PC-3 (cell line): ENCODE results near the gene CCDC60. TPM values are rescaled to one million over a fixed set of nuclear protein-coding genes. Genes with fewer than 3 reads are reported as not detected.
A peak's percentile ranks its signal among the peaks of the same experiment; 100 is the strongest.

ENCODE experiments used
- ATAC-seq: fragments of 200-7000 bp; cut with Tn5 transposase; 2 replicates; pipeline ENCODE4 v1.9.1; 2020; ENCODE audit warnings: mild to moderate bottlenecking, moderate library complexity
- Bru-seq: library from RNA; stranded (reverse); fragments of 400-500 nt; gene quantifications from one replicate; lab custom pipeline; 2021; lab: Mats Ljungman, UMichigan
- BruChase-seq, 2 experiments: library from RNA; stranded (reverse); fragments of 400-500 nt; gene quantifications; one replicate each; lab custom pipeline; 2021; lab: Mats Ljungman, UMichigan
- BruUV-seq: library from RNA; stranded (reverse); fragments of 400-500 nt; replicated peaks from 2 replicates; lab custom pipeline; 2021; lab: Mats Ljungman, UMichigan
- CTCF ChIA-PET: fragments of 300-600 bp; sonication (Branson Sonifier 250); formaldehyde crosslinking; loops from one replicate; lab custom pipeline; 2022; ENCODE audit warnings: antibody characterized with exemption; lab: Charles Lee
- POLR2A ChIA-PET: fragments of 300-600 bp; sonication (Branson Sonifier 250); formaldehyde crosslinking; loops from one replicate; lab custom pipeline; 2022; ENCODE audit warnings: antibody characterized with exemption; ENCODE audit not compliant: unreplicated experiment; lab: Charles Lee
- DNase-seq: peaks from one replicate; pipeline ENCODE4 v3.0.0-alpha.2; 2015
- H2AFZ ChIP-seq: fragments of 300-600 bp; sonication (generic); 2 replicates; pipeline ENCODE4 v1.6.0; 2016; ENCODE audit warnings: antibody characterized with exemption, low read length
- H3F3A ChIP-seq: fragments of 300-600 bp; sonication (generic); one replicate; pipeline ENCODE4 v1.6.0; 2017; ENCODE audit warnings: antibody characterized with exemption, low read length, control low read depth, mild to moderate bottlenecking; ENCODE audit not compliant: unreplicated experiment
- H3K27ac ChIP-seq: fragments of 300-600 bp; sonication (generic); 2 replicates; pipeline ENCODE4 v1.5.1; 2016; ENCODE audit warnings: mild to moderate bottlenecking, low read length
- H3K27me3 ChIP-seq: fragments of 300-600 bp; sonication (generic); 2 replicates; pipeline ENCODE4 v1.6.1; 2016; ENCODE audit warnings: low read length, mixed read lengths
- H3K36me3 ChIP-seq: fragments of 300-600 bp; sonication (generic); 2 replicates; pipeline ENCODE4 v1.6.1; 2016; ENCODE audit warnings: low read depth, mixed run types, low read length, mixed read lengths
- H3K4me1 ChIP-seq: fragments of 300-600 bp; sonication (generic); 2 replicates; pipeline ENCODE4 v1.5.1; 2016; ENCODE audit warnings: low read length; ENCODE audit not compliant: insufficient read depth
- H3K4me2 ChIP-seq: fragments of 300-600 bp; sonication (generic); 2 replicates; pipeline ENCODE4 v1.6.0; 2016; ENCODE audit warnings: low read length
- H3K4me3 ChIP-seq: fragments of 300-600 bp; sonication (generic); 2 replicates; pipeline ENCODE4 v1.5.1; 2016; ENCODE audit warnings: mild to moderate bottlenecking, low read length, mixed read lengths
- H3K79me2 ChIP-seq: fragments of 300-600 bp; sonication (generic); 2 replicates; pipeline ENCODE4 v1.6.1; 2017; ENCODE audit warnings: low read length, mixed read lengths
- H3K9ac ChIP-seq: fragments of 300-600 bp; sonication (generic); 2 replicates; pipeline ENCODE4 v1.6.0; 2016; ENCODE audit warnings: mild to moderate bottlenecking, low read length
- H3K9me2 ChIP-seq: fragments of 300-600 bp; sonication (generic); replicated peaks from 2 replicates; pipeline ENCODE4 v1.6.1; 2016; ENCODE audit warnings: mixed run types, low read length, mixed read lengths
- H3K9me3 ChIP-seq: fragments of 300-600 bp; sonication (generic); 2 replicates; pipeline ENCODE4 v1.6.1; 2016; ENCODE audit warnings: low read length, mixed read lengths
- H4K20me1 ChIP-seq: fragments of 300-600 bp; sonication (generic); 2 replicates; pipeline ENCODE4 v1.6.1; 2016; ENCODE audit warnings: low read length, mixed read lengths
- CTCF ChIP-seq: fragments of 300-600 bp; sonication (generic); conservative IDR thresholded peaks from 2 replicates; pipeline ENCODE4 v1.5.1; 2017; ENCODE audit warnings: antibody characterized with exemption, low read depth, mild to moderate bottlenecking, low read length
- EZH2 ChIP-seq: fragments of 300-600 bp; sonication (generic); IDR thresholded peaks from one replicate; pipeline ENCODE4 v1.6.1; 2017; ENCODE audit warnings: antibody characterized with exemption, mild to moderate bottlenecking, low read length; ENCODE audit not compliant: unreplicated experiment
- EZH2phosphoT487 ChIP-seq: fragments of 300-600 bp; sonication (generic); IDR thresholded peaks from 2 replicates; pipeline ENCODE4 v1.6.1; 2018; ENCODE audit warnings: mild to moderate bottlenecking, antibody characterized with exemption, low read length, borderline replicate concordance
- intact Hi-C: fragments of 100-400 bp; cut with micrococcal nuclease; formaldehyde crosslinking; loops from 2 replicates; pipeline ENCODE4 v1.9.0; 2023
- long read RNA-seq: library from polyadenylated mRNA; unstranded; transcript quantifications from one replicate; pipeline ENCODE4 v2.0.0, GENCODE V29; 2021; ENCODE audit not compliant: unreplicated experiment
- total RNA-seq: library from RNA; depleted of rRNA; stranded (reverse); fragments of >200 nt; gene quantifications from 2 replicates; pipeline ENCODE4 v1.2.3, GENCODE V29; 2014; rRNA removed

The CCDC60 gene, protein sequence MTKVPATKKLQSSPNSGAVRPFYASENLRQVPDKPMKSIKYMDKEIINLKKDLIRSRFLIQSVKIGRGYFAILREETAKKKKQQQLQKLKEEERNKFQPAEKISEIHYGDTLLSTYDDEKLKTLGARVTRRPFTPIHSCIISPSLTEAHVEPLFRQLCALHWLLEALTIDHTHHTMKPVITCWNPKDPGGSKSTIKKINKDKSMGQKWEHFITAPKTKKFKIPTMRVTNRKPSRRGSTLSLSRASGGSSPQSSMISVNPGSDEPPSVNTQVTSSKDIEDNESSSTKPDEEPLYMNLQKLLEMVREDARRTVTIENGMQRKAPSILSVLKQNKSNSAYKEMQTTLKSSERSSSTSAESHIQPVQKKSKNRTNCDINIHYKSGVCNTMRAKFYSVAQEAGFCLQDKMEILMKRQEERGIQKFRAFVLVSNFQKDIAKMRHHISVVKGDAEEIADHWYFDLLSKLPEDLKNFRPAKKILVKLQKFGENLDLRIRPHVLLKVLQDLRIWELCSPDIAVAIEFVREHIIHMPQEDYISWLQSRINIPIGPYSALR
- total RNA-seq (not detected in 2 replicates), Bru-seq, nascent RNA (not detected), BruChase-seq, experiment 1, labeled RNA remaining after a 6-hour chase (percentile 0 among the genes with signal in this experiment), BruChase-seq, experiment 2, labeled RNA remaining after a 2-hour chase (not detected)
- long read RNA-seq: 0 reads

DNA sequence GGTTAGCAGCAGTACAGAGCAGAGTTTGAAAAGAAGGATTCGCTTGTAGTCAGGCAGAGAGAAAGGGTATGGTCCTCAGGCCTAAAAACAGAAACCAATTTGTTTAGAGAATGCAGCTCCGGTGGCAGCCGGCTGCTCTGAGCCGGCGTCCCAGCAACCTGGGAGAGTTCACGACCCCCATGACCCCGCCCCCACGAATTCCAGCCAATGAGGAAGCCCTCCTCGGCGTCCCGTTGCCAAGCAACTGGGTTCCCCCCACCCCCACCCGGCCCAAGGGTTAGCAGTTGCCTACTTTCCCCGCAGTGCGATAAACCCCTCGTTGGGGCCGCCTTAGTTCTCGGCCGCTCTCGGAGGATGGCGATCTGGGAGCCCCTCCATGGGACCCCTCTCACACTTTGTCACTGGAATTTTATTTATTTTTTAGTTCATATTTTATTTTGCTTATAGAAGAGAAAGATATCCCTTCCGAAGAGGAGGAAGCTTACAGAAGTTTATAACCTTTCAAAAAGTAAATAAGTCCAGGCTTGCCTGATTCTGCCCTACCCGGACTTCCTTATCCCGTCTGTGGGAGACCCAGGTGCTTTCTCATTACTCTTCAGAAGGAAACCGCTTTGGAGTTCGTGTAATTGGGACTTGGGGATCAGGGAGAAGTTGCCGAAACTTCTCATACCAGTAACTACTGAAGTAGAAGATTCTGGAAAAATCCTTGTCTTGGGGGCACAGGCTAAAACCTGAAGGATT lies at the start of gene CCDC60:
Gene CCDC60, plus strand, starts transcription at position 300 of the 741 bp plus-strand sequence. CDS start 448 bp downstream, outside the sequence.
- ChIA-PET POLR2A (no interaction called here), CTCF (no interaction called here)
- H2AFZ ChIP-seq: no peak within 1 kb of the TSS
- no peaks in the 10 kb centered on the region for H4K20me1 ChIP-seq
- no peaks in the 10 kb centered on the region for H3K36me3 ChIP-seq
- H3K9ac ChIP-seq: no peak within 1 kb of the TSS
- no peak within 1 kb of the TSS for H3K4me2 ChIP-seq
- no peaks in the 10 kb centered on the region for H3K9me2 ChIP-seq
- TF ChIP-seq CTCF (no peak), EZH2phosphoT487 (no peak), EZH2 (no peak)
- H3K4me3 ChIP-seq: no peak within 1 kb of the TSS
- no peak for ATAC-seq
- no peaks in the 10 kb centered on the region for H3K79me2 ChIP-seq
- no peaks in the 10 kb centered on the region for H3K4me1 ChIP-seq
- no peaks in the 10 kb centered on the region for H3F3A ChIP-seq
- H3K27ac ChIP-seq: no peak within 1 kb of the TSS
- H3K9me3 ChIP-seq: no peaks in the 10 kb centered on the region
- BruUV-seq: no TSS peak
- intact Hi-C loops: no loop called here
- H3K27me3 ChIP-seq: peaks cover 59% of the 10 kb centered on the region
- DNase-seq: no peak

DNA sequence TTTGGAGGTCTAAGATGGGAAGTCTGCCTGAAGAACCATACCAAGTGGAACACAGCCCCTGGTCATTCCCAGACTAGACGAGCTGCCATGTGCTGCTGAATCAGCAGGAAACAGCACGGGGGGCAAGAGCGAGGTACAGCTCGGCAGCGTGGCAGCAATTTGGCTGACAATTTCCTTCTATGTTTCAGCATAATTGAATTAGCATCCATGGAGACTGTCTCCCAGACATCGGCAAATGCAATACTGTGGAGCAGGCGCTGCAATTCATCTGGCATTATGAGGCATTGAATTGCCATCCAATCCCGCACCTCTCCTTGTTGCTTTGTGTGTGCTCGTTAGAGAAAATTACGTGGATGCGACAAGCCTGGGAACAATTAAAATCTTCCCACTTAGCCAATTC lies 46.0 kb upstream of the CCDC60 start:
- H3K4me2 ChIP-seq: no peak overlapping the region
- H3K36me3 ChIP-seq: no peaks in the 10 kb centered on the region
- no peak overlapping the region for H3K27ac ChIP-seq
- no peak overlapping the region for H2AFZ ChIP-seq
- no peak for DNase-seq
- H3F3A ChIP-seq: no peaks in the 10 kb centered on the region
- POLR2A ChIA-PET: no interaction called here
- H3K9ac ChIP-seq: no peak overlapping the region
- TF ChIP-seq EZH2phosphoT487: no peak
- intact Hi-C loops: no loop called here
- no peaks in the 10 kb centered on the region for H4K20me1 ChIP-seq
- H3K79me2 ChIP-seq: no peaks in the 10 kb centered on the region
- no peaks in the 10 kb centered on the region for H3K9me2 ChIP-seq
- CTCF ChIA-PET: no interaction called here
- no peaks in the 10 kb centered on the region for H3K9me3 ChIP-seq
- ATAC-seq: no peak
- BruUV-seq: no TSS peak
- H3K27me3 ChIP-seq: peaks cover 29% of the 10 kb centered on the region
- no peaks in the 10 kb centered on the region for H3K4me1 ChIP-seq
- H3K4me3 ChIP-seq: no peak overlapping the region

DNA sequence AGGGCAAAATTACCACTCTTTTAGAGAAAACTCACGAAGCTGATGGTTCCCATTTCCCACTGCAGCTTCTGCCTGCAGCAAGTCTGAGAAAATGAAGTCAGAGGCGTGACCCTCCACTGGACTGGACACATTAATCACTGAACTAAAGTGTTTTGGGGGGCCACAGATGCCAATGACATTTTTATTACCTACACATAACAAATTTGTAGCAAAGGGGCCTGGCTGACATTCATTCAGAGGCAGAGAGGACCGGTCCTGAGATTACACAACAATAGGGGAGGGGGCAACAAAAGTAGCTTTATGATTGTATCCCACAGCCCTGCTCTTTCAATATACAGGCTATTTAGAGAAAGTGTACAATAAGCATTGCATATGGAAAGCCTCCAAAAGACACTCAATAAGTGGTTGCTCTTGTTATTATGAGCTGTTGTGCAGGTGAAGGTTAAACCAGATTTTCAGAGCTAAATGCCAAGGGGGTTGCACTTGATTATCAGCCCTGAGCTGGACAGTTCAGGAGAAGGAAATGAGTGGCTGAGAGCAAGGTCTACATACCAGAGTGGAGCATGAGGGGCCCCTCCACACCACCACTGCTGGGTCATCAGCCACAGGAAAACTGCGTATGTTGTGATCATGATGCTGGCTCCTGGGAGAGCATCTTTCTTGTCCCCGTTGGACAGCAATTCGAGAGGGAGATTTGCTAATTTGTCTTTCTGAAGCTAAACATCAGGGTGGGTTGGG lies 41.5 kb upstream of the CCDC60 start:
- no peaks in the 10 kb centered on the region for H3K79me2 ChIP-seq
- H3F3A ChIP-seq: no peaks in the 10 kb centered on the region
- DNase-seq (no peak), ATAC-seq (no peak)
- no peak overlapping the region for H3K4me2 ChIP-seq
- no peak overlapping the region for H3K27ac ChIP-seq
- no peak overlapping the region for H3K9ac ChIP-seq
- H3K4me3 ChIP-seq: no peak overlapping the region
- H3K9me3 ChIP-seq: no peaks in the 10 kb centered on the region
- BruUV-seq: no TSS peak
- H3K9me2 ChIP-seq: no peaks in the 10 kb centered on the region
- H2AFZ ChIP-seq: no peak overlapping the region
- no peaks in the 10 kb centered on the region for H3K36me3 ChIP-seq
- no peaks in the 10 kb centered on the region for H3K4me1 ChIP-seq
- peaks cover 61% of the 10 kb centered on the region for H3K27me3 ChIP-seq
- no peaks in the 10 kb centered on the region for H4K20me1 ChIP-seq
- POLR2A ChIA-PET: no interaction called here
- CTCF ChIA-PET: no interaction called here
- intact Hi-C loops: no loop called here
- TF ChIP-seq EZH2 (no peak), EZH2phosphoT487 (no peak)
